Esophagus muscularis mucosa (tissue), 4 donors: ENCODE data around the gene OPTC. TPM values are rescaled to one million over a fixed set of nuclear protein-coding genes. Genes with fewer than 3 reads are reported as not detected.

ENCODE experiments used
- DNase-seq: peaks from one replicate; pipeline ENCODE4 v3.0.0-alpha.2; 2017; ENCODE audit errors: extremely low spot score
- H3K27ac ChIP-seq, 4 donors: fragments of 200-600 bp; sonication (generic); replicated peaks in 1 of 4; 1 replicate in 3 of 4; 2 replicates in 1 of 4; pipeline ENCODE4 v1.5.1; 2016 to 2019; ENCODE audit warnings: mild to moderate bottlenecking in 1 of 4
- H3K27me3 ChIP-seq, 4 donors: fragments of 200-600 bp; sonication (generic); one replicate each; pipeline versions ENCODE4 v1.5.1 to v1.6.0; 2016 to 2019
- H3K36me3 ChIP-seq, 4 donors: fragments of 200-600 bp; sonication (generic); one replicate each; pipeline ENCODE4 v1.5.1; 2016 to 2019
- H3K4me1 ChIP-seq, 4 donors: fragments of 200-600 bp; sonication (generic); one replicate each; pipeline ENCODE4 v1.5.1; 2016 to 2019
- H3K4me3 ChIP-seq, 4 donors: fragments of 200-600 bp; sonication (generic); 1 replicate in 2 of 4; 2 replicates in 2 of 4; pipeline ENCODE4 v1.5.1; 2016 to 2019; ENCODE audit warnings: mild to moderate bottlenecking in 4 of 4, moderate library complexity in 1 of 4
- H3K9me3 ChIP-seq, 4 donors: fragments of 200-600 bp; sonication (generic); 1 replicate in 3 of 4; 2 replicates in 1 of 4; pipeline ENCODE4 v1.5.1; 2016 to 2019
- CTCF ChIP-seq, 3 experiments: fragments of 200-600 bp in 2 of 3; fragments of 450-650 bp in 1 of 3; sonication (generic) in 2 of 3; IDR thresholded peaks; one replicate each; pipeline ENCODE4 v1.5.1; 2017 to 2019; ENCODE audit warnings: antibody characterized with exemption in 3 of 3, mild to moderate bottlenecking in 2 of 3, moderate library complexity in 1 of 3
- EP300 ChIP-seq: sonication (generic); formaldehyde crosslinking; IDR thresholded peaks from one replicate; pipeline ENCODE4 v1.6.1; 2017; ENCODE audit warnings: antibody characterized with exemption
- POLR2A ChIP-seq: fragments of 450-650 bp; IDR thresholded peaks from one replicate; pipeline ENCODE4 v1.6.1; 2017; ENCODE audit warnings: antibody characterized with exemption, moderate library complexity, mild to moderate bottlenecking, low read depth
- POLR2AphosphoS5 ChIP-seq, 2 donors: sonication (generic); formaldehyde crosslinking; IDR thresholded peaks; one replicate each; pipeline ENCODE4 v1.6.1; 2017; ENCODE audit warnings: antibody characterized with exemption in 2 of 2
- WGBS: methylation state at CpG from one replicate; pipeline ENCODE4 v1.1.5; 2018; 5-methylcytosine and 5-hydroxymethylcytosine counted together
- intact Hi-C: fragments of 100-400 bp; cut with DNase I; formaldehyde crosslinking; loops from one replicate; pipeline ENCODE4 v1.15.1; 2023
- total RNA-seq, 4 donors: library from RNA; depleted of rRNA; stranded (reverse); fragments of >200 nt; gene quantifications; one replicate each; pipeline versions ENCODE4 v1.1.0 to v1.2.1, GENCODE V29; 2016

The OPTC gene
- total RNA-seq, 4 donors from 2014 or later: not detected

DNA sequence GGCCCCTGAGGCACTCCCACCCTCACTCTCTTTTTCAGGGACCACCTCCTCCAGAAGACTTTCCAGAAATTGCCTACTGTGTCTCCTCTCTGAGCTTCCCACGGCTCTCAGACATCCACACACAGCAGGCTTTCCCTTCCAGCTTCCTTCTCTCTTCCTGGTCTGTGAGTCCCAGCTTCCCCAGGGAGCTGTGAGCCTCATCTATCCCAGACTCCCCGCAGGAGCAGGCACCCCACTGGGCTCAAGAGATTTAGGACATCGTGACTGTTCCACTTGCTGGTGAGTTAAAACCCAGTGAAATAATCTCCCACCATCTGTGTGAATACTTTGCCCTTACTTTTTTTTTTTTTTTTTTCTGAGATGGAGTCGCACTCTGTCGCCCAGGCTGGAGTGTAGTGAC, 40.3 kb upstream of the OPTC start:
- Histone ChIP-seq H3K27me3 (no peaks in the 10 kb centered on the region), H3K4me1 (peaks cover 0 to 19% (median 10%) of the 10 kb centered on the region in 4 donors), H3K4me3 (no peak overlapping the region), H3K9me3 (no peaks in the 10 kb centered on the region), H3K36me3 (no peaks in the 10 kb centered on the region), H3K27ac (no peak overlapping the region)
- DNase-seq: no peak
- intact Hi-C loops: no loop called here
- TF ChIP-seq POLR2A (no peak), EP300 (no peak), CTCF (IDR thresholded peaks at IDR 0.05) (no peak), POLR2AphosphoS5 (IDR thresholded peaks at IDR 0.05) (no peak)
- WGBS: 77% methylated on average over 5 of the region's 5 CpGs

DNA sequence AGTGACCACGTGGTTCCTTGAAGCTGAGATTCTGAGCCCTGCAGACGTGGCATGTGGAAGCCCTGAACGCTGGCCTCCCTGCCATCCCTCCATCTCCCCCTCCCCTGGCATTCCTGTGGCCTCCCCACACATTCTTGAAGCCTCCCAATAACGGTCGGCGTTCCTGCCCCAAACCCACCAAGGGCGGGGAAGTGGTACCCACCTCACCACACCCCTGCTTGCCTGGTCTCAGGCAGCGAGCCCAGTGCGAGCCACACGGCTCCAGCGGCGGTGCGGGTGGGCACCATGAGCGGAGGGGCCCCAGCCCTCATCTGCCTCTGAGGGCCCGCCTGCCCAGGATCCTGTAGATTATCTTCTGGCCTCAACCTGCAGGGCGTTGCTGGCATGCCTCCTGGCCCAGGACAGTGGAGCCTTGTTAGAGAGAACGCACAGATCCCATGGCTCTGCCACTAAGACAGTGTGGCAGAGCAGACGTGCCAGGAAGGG, 38.9 kb upstream of the OPTC start:
- Histone ChIP-seq H3K27me3 (no peaks in the 10 kb centered on the region), H3K9me3 (no peaks in the 10 kb centered on the region), H3K27ac (no peak overlapping the region), H3K4me3 (no peak overlapping the region), H3K4me1 (peaks cover 0 to 16% (median 5%) of the 10 kb centered on the region in 4 donors), H3K36me3 (no peaks in the 10 kb centered on the region)
- 90% methylated on average over 13 of the region's 18 CpGs for WGBS
- TF ChIP-seq EP300 (no peak), POLR2AphosphoS5 (IDR thresholded peaks at IDR 0.05) (no peak), CTCF (IDR thresholded peaks at IDR 0.05) (no peak)
- no peak for DNase-seq
- intact Hi-C loops: no loop called here

DNA sequence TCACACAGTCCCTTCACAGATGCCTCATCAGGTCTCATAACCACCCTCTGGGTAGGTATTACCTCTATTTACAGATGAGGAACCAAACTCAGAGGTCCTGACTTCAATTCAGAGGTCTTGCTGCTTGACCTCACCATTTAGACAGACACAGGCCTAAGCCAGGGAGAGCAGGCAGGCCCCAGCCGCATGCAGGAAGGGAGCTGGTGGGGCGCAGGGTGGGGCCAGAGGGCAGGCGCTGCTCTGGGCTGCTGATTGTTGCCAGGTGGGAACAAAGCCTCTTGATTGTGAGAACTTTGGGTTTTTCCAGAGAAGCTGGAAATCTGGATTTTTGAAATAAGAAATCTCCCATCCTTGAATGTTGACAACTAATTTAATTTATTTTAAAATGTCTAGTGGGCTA, 38.2 kb upstream of the OPTC start:
- Histone ChIP-seq H3K9me3 (no peaks in the 10 kb centered on the region), H3K27ac (no peak overlapping the region), H3K4me3 (no peak overlapping the region), H3K4me1 (peaks cover 0 to 9% (median 3%) of the 10 kb centered on the region in 4 donors), H3K36me3 (no peaks in the 10 kb centered on the region), H3K27me3 (no peaks in the 10 kb centered on the region)
- DNase-seq: no peak
- TF ChIP-seq EP300 (no peak), POLR2AphosphoS5 (IDR thresholded peaks at IDR 0.05) (no peak), CTCF (IDR thresholded peaks at IDR 0.05) (no peak), POLR2A (no peak)
- 79% methylated on average over 3 of the region's 3 CpGs for WGBS
- intact Hi-C loops: no loop called here

- TF ChIP-seq POLR2A: no peak
- no peak for TF ChIP-seq POLR2AphosphoS5 (IDR thresholded peaks at IDR 0.05)
- TF ChIP-seq CTCF (IDR thresholded peaks at IDR 0.05): no peak
- no peak for TF ChIP-seq EP300
- intact Hi-C loops: no loop called here
- Histone ChIP-seq H3K4me3 (no peak overlapping the region), H3K4me1 (peaks cover 0 to 7% (median 3%) of the 10 kb centered on the region in 4 donors), H3K9me3 (no peaks in the 10 kb centered on the region), H3K27me3 (no peaks in the 10 kb centered on the region), H3K27ac (no peak overlapping the region), H3K36me3 (no peaks in the 10 kb centered on the region)
- DNase-seq: no peak
- 81% methylated on average over 4 of the region's 4 CpGs for WGBS
These were observed 37.4 kb upstream of the OPTC start for GRCh38 chr1:203456577-203456976.

GRCh38 chr1:203458078-203458477, 35.9 kb upstream of the OPTC start:
- TF ChIP-seq POLR2AphosphoS5 (IDR thresholded peaks at IDR 0.05) (no peak), POLR2A (no peak), CTCF (IDR thresholded peaks at IDR 0.05) (no peak), EP300 (no peak)
- Histone ChIP-seq H3K4me3 (no peak overlapping the region), H3K36me3 (no peaks in the 10 kb centered on the region), H3K4me1 (peaks cover 1 to 21% (median 15%) of the 10 kb centered on the region in 4 donors), H3K27me3 (no peaks in the 10 kb centered on the region), H3K9me3 (no peaks in the 10 kb centered on the region), H3K27ac (no peak overlapping the region)
- 94% methylated on average over 5 of the region's 5 CpGs for WGBS
- DNase-seq: no peak
- intact Hi-C loops: no loop called here
